SIG-M5 treated with dmso at 0.1 percent for 504 hours (cell line): ENCODE measurements around the gene USP12.

ENCODE experiments used
- DNase-seq: peaks from one replicate; lab custom pipeline; 2025; ENCODE audit not compliant: unreplicated experiment; lab: John Stamatoyannopoulos, UW

USP12 gene

DNA sequence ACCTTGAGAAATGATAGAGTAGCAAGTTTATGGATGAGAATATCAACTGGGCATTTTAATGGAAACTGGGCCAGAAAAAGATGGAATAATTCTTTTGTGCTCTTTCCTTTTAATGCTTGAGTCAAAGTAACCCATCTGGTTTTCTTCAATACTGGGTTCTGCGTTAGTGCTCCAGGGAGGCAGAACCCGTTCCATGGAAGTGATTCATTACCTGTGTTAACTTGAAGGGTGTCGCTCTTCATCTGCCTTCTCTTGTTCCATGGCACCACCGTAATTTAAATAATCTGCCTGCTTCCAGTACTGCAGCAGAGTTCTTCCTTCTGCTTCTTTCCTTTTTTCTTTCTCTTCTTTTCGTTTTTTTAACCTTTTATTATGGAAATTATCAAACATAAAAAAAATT lies 14.7 kb upstream of the USP12 start:
- no peak for DNase-seq

DNA sequence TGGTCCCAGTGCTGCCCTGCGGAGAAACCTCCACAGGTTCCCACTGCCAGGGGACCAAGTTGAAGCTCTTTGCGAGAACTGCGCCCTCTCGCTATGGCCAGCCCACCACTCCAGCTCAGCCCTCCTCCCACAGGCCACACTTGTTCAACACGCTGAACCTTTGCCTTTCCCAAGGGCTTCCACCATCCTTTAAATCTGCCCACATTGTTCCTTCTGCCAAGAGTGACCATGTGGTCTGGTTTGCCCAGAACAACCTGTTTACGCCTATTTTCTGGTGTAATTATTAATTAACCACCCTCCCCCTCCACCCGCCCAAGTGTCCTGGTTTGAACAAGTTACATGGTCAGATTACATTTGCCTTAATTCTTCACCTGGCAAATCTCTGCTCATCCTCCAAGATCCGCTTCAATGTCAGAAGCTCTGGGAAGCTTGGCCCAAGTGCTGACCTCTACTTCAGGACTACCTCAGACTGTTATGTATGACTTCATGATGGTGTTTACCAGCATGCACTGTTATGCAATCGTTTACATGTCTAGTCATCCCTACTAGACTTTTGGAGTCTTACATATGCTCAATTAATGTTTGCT lies 12.0 kb upstream of the USP12 start:
- DNase-seq = no peak

DNA sequence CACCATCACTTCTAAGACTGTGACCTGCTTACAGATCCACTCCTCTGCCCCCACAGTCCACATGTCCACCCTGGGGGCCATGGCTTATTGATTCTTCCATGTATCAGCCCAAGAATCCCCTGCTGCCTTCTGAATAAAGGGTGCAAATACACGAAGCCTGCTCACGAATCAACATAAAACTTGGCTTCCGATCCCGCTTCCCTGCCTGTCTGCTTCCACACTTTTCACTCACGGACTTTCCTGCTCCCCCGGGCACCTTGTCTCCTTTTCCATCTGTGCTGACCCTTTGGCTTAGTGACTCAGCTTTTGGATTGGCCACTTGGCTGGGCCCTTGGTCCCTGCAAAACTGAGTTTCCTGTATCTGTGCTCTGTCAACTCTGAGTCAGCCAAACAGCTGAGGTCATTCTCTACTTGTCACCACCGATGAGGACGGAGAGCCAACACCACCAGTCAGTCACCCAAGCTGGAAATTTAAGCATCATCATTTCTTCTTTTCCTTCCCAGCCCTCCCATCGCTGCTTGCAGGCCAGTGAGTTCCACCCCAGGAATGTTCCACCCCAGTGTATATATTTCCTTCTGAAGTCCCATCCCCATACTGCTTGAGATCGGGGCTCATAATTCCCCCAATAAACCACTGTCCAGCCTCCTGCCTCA lies 11.4 kb upstream of the USP12 start:
- peak; percentile 13 for DNase-seq

DNA sequence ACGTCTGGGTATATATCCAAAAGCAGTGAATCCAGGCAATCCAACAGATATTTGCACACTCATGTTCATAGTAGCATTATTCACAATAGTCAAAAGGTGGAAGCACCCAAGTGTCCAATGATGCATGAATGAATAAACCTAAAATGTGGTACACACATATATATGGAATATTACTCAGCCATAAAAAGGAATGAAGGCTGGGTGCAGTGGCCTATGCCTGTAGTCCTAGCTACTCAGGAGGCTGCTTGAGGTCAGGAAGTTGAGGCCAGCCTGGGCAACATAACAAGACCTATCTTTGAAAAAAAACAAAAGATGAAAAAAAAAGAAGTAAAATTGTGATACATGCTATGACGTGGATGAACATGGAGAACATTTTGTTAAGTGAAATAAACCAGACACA lies 10.4 kb upstream of the USP12 start:
- DNase-seq = no peak

DNA sequence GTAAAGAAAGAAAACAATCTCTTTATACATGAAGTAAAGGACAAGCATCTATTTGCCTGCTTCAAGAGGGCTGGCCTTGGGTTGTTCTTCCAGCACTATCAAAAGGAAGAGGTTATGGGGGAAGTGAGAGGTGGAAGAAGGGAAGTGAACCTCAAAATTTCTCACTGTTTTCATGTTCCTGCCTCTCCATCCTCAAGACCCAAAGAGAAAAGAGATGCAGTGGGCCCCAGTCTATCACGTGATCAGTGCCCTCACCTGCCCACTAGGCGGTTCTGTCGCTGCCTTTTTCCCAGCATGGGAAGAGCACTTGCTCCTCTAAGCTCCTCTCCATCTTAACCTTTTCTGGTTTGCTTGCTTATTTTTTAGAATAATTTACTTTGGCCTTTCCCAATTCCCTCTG lies 6.2 kb upstream of the USP12 start:
- DNase-seq = peak; percentile 22

DNA sequence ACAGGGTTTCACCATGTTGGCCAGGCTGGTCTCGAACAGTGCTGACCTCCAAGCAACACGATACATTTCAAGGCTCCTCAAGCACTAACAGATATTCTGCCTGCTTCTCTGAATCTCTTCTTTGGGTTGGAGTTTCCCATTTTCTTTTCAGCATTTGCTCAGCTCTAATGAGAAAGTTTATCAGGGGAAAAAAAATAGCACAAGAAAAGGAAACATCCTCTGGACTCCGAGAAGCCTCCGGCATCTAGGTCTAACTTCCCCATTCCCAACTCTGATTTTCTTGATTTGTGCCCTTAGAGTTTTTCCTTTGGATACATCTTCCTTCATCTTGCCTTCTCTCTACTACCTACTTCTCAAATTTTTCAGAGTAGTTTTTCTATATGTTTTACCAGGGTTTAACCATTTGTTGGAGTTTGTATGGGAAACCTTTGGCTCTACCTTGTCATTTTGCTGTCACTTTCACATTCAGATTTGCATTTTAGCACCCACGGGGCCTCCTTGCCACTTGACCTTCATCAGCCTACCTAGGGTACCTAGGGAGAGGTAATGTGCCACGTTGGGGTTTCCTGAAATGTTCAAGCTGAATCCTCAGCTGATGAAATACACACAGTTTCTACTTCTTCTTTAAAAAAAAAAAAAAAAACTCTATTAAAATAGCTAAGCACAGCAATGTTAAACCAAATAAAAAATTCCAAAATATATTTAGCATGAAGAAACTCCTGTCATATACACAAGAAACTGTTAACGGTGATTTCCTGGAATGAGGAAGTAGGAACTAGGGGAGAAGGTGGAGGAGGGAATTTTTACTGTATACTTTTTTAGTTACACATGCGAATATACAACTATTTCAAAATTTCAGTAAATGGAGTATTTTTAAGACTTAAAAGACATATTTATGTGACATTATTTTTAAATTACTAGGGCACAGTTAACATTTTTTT lies 5.1 kb upstream of the USP12 start:
- no peak for DNase-seq

DNA sequence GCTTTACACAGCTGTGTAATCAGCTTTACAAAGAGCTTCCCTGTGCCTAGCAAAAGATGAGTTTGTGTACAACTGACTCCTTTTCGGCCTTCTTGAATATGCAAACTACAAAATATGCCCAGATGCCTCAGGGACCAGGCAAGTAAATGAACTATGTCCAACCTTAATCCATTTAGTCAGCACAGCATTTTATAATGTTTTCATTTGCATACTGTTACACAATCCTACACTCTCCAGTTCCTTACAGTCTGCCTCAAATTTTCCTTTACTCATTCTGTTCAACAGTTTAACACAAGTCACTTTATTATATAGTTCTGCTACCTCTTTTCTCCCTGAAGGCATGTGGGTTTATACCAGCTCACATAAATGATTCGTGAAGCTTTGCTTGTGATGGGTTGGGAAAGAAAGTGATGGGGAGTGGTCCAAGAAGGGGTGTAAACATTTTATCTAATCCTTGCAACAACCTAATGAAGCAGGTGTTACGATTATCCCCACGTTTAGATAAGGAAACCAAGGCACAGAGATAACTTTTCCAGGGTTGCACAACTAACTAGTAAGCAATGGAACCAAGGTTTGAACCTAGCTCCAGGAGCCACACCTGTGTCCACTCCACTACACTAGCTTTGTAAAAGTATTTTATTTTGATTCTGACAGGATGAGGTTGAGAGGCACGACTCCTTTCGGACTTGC lies 3.3 kb upstream of the USP12 start:
- DNase-seq = peak; percentile 37

DNA sequence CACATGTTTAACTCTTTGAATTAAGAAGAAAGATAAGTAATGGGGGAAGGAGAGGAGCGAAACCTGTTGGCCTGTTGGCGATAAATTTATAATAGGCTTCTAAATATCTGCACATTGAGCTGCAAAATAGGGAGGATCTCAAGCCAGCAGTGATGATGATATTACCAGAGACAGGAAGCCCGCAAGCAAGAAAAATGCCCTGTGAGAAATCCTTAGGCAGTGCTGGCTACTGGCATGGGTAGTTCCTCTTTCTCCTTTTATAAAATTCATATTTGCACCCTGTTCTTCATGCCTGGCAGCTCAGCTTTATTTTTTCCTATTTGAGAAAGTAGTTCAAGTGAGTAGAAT lies 858 bp upstream of the USP12 start:
- DNase-seq = peak; percentile 82

DNA sequence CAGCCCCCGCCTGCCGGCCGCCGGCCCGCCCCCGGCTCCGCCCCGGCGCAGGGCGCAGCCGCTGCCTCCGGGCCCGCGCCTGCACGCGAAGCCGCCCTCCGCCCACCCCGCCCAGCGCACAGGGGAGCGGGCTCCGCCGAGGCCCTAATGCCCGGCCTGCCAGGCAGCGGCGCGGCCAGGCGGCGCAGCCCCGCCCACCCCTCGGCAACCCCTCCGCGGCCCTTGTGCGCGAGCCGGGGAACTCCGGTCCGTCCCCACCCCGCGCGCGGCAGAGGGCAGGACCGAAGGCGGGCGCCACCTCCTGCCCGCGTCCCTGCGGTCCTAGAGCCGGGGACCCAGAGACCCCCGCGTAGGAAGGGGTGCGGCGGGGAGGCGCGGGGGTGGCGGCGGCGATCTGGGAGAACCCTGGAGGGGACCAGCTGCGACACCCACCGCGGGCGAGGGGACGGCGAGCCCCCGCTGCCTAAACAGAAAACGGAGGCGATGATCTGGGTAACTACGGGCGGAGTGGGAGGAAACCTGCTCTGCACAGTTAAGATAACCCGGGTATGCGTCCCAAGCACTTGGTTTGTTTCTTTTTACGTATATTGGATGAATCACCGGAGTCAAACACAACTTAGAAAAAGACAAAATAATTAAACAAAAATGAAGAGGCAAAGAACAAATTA lies 350 bp upstream of the USP12 start:
- peak; percentile 74 for DNase-seq

DNA sequence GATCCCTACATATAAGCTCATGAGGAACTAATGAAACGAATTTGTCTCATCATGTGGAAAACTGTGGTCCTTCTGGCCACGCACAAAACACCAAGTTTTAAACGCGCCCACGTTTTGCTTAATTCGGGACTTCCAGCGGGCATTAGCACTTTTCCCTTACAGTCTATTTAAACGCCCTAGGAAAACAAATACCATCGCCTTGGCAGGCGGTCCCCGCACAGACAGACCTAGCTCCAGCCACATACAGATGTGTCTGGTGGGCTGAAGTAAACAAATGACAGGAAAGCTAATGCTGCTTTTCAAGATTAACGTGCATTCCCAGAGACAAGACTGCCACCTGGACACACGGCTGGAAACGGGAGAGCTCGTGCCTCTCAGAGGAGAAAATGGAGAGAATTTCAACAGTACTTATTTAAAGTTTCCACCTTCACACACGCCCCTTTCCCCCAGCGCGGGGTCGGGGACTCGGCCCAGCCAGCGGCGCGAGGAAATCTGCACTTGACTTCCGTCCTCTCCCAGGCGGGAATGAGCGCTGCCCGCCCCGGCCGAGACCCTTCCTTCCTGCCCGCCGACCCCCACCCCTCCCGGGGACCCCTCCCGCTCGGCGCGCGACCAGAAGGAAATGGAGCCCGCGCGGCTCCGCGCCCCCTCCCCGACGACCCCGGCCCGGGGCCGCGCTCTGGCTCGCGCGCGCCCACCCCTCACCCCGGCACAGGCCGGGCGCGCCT lies 931 bp downstream of the USP12 start:
- peak; percentile 53 for DNase-seq

DNA sequence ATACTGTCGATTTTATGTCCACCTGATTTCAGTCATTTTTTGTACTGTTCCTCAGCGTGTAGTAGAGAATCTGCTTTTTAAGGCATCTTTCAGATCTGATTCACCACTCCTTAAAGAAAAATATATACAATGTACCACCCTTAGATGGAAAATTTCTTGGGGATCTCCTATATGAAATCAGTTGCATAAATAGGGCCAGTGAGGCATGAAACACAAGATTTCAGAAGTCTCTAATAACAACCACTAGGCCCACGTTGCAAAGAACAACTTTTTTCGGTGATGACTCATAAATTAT lies 1.4 kb downstream of the USP12 start:
- peak; percentile 64 for DNase-seq

DNA sequence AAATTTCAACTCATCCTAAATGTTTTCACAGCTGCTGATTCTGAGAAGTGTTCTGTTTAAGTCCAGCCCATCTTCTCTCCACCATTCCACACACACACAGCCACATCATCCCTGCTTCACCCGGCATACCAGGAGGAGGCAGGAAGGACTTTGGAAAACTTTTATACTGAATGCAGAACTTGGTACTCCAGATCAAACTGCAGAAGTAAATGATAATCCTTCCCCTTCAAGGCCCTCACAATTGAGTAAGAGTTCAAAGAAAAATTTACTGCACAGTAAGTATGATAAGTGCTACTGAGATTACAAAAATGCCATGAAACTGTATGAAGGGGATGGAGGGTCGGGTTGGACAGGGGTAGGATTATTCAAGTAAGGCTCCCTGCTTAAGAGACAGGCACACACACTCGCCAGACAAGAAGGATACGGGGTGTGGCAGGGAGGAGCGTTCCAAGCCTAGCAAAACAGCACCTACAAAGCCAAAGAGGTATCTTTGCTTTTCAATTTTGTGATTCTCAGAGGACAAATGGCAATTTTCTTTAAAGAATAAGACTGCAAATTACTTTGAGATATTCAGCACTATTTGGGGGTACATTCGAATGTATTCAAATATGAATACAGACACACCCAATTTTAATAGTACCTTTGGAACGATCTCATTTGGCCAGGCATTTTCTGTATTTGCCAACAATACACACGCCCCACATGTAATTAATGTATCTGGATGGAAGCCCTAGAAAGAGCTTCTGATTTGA lies 2.5 kb downstream of the USP12 start:
- DNase-seq = no peak

DNA sequence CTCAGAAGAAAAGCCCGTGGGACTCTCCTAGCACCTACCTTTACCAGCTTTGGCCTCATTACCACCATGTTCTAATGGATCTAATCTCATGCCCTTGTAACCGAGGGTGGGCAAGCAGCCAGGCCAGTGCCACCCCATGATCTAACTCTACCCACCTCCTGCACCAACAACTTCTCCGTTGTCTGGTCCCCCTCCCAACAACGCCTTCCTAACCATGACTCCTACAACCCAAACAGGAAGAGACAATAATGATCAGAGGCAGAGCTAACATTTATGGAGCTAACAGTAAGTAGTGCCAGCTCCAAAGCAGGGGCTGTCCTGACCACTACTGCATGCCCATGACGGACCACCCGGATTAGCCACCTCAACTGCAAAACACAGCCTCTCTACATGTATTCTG lies 3.5 kb downstream of the USP12 start:
- DNase-seq = no peak

DNA sequence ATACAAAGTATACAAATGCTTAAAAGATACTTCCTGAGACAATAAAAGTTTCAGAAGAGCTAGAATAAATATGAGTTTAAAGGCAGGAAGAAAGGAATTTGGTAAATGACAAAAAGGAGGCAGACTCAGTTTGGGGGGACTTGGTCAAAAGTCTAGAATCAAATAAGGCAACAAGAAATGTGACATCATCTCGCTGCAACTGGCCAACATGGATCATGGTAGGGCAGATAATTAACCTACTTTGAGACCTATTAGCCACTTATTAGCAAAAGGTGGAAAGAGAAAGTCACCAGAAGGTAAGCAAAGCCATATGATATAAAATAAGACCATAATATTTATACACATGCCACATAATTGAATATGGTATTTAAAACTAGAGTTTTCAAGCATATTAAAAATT lies 5.3 kb downstream of the USP12 start:
- DNase-seq = no peak

DNA sequence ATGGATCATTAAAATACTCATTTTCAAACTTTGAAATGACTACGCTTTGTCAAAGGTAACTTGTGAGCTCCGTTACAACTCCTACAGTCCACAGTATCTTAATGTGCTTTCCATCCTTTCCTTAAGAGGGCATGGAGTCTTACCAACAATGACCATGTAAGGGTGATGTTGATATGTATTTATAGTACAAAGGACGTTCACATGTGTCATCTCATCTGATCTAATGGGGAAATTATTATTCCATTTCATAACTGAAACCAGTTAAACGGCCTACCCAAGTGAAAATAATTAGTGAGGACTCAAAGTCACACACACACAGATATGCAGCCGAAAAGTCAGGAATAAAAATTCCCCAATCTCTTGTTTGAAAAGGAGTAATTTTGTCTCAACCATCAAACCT lies 9.6 kb downstream of the USP12 start:
- no peak for DNase-seq

DNA sequence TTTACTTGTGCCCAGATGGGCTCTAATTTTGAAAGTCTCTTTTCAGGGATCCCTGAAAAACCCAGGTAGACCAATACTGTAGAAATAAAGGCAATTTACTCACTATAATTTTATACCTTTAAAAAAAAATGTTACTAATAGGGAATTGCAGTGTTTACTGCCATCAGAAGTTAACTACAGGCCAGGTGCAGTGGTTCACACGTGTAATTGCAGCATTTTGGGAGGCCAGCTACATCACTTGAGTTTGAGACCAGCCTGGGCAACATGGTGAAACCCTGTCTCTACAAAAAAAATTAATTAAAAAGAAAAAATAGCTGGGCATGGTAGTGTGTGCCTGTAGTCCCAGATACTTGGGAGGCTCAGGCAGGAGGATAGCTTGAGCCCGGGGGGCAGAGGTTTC lies 10.2 kb downstream of the USP12 start:
- DNase-seq = no peak

DNA sequence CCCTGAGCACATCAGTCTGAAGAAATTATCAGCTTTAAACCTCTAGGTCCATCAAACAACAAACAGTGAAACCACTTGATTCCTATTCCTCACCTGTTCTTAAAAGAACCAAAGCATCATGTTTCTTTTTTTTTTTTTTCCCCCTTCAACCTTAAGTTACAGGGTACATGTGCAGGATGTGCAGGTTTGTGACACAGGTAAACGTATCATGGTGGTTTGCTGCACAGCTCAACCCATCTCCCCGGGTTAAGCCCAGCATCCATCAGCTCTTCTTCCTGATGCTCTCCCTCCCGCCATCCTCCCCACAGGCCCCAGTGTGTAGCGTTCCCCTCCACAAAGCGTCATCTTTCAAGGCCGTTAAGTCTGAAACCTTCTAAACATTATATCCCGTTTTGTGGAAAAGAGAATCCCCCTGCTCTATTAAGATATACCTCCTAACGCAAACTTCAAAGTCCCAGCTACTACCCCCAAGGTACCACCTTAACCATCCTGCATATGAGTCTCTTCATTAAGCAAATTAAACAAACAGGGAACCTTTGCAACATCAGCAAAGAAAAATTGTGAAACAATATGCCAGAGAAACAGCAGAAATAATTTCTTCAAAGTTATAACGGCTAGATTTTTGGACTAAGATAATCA lies 10.8 kb downstream of the USP12 start:
- no peak for DNase-seq

DNA sequence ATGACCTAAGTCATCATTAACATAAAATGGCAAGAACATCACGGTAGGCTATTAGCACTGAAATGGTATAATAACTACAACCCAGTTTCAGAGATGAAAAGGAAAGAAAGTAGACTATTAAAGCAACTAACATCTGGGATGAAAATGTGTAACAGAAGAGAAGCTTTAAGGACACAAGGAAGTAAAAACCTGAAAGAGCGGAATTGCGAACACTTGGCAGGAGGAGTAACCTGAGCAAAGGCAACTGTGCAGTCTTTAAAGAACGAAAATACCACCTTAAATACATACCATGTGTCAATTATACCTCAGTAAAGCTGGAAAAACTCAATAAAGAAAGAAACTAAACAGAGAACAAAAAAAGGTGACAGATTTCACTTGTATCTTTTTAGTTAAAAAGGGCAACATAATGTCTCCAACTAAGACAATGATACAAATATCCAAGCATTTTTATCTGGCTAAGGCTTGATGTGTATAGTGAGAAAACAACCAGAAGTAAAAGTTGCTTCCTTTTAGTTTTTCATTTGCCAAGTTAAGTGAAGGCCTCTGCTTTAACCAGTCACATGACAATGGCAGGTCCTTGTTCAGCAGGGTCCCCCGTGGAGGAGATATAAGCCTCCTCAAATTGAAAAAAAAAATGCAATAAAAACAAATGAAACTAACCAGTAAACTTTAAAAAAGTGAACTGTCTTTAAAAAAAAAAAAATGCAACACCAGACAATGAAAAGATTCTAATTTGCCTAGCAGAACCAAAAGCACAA lies 11.6 kb downstream of the USP12 start:
- DNase-seq = no peak

DNA sequence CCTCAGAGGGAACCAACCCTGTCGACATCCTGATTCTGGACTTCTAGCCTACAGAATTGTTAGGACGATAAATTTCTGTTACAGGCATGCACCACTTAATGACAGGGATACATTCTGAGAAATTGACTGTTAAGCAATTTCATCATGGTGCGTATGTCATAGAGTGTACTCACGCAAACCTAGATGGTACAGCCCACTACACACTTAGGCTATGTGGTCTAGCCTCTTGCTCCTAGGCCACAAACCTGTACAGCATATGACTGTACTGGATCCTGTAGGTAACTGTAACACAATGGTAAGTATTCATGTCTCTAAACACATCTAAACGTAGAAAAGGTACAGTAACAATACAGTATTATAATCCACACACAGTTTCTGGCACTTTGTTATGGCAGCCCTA lies 13.3 kb downstream of the USP12 start:
- DNase-seq = no peak
